Rectal smooth muscle tissue (tissue), 1 donor: ENCODE measurements around the gene TMEM231.

ENCODE experiments used
- H3K27ac ChIP-seq: one replicate; pipeline ENCODE4 v1.7.0; 2013; ENCODE audit warnings: low read depth, low read length, inconsistent platforms
- H3K27me3 ChIP-seq: one replicate; pipeline ENCODE4 v1.7.0; 2013; ENCODE audit warnings: low read length; ENCODE audit not compliant: control insufficient read depth, insufficient read depth
- H3K36me3 ChIP-seq: one replicate; pipeline ENCODE4 v1.7.0; 2013; ENCODE audit warnings: low read length; ENCODE audit not compliant: control insufficient read depth, insufficient read depth
- H3K4me1 ChIP-seq: one replicate; pipeline ENCODE4 v1.7.0; 2013; ENCODE audit warnings: low read length; ENCODE audit not compliant: control insufficient read depth, insufficient read depth
- H3K4me3 ChIP-seq: one replicate; pipeline ENCODE4 v1.7.0; 2013; ENCODE audit warnings: low read length
- H3K9ac ChIP-seq: one replicate; pipeline ENCODE4 v1.7.0; 2013; ENCODE audit warnings: low read length

TMEM231 gene

GRCh38 chr16:75494184-75494583 is 61.9 kb downstream of the TMEM231 start:
- H3K4me1 ChIP-seq: no peaks in the 10 kb centered on the region
- H3K27me3 ChIP-seq: peaks cover 1% of the 10 kb centered on the region
- peak overlapping the region; percentile 58 for H3K4me3 ChIP-seq
- no peak overlapping the region for H3K27ac ChIP-seq
- H3K36me3 ChIP-seq: no peaks in the 10 kb centered on the region
- no peak overlapping the region for H3K9ac ChIP-seq

GRCh38 chr16:75491876-75492275 is 64.2 kb downstream of the TMEM231 start:
- no peaks in the 10 kb centered on the region for H3K4me1 ChIP-seq
- H3K27me3 ChIP-seq: peaks cover 1% of the 10 kb centered on the region
- no peak overlapping the region for H3K4me3 ChIP-seq
- no peak overlapping the region for H3K27ac ChIP-seq
- no peaks in the 10 kb centered on the region for H3K36me3 ChIP-seq
- no peak overlapping the region for H3K9ac ChIP-seq

GRCh38 chr16:75488322-75488721 is 67.7 kb downstream of the TMEM231 start:
- H3K27ac ChIP-seq: no peak overlapping the region
- no peaks in the 10 kb centered on the region for H3K4me1 ChIP-seq
- H3K36me3 ChIP-seq: no peaks in the 10 kb centered on the region
- no peak overlapping the region for H3K9ac ChIP-seq
- H3K27me3 ChIP-seq: no peaks in the 10 kb centered on the region
- H3K4me3 ChIP-seq: no peak overlapping the region
